ENCODE measurements around the gene CD38. TPM values are rescaled to one million over a fixed set of nuclear protein-coding genes. Genes with fewer than 3 reads are reported as not detected.
A peak's percentile ranks its signal among the peaks of the same experiment; 100 is the strongest.
"Not testable (repeated sequence)": the region's sequence is repeated elsewhere in the genome, so short reads cannot be mapped to it uniquely, and the experiment has no call there.

The CD38 gene
- total RNA-seq, 1 donor from 2014 or later, result 1.6 TPM

DNA sequence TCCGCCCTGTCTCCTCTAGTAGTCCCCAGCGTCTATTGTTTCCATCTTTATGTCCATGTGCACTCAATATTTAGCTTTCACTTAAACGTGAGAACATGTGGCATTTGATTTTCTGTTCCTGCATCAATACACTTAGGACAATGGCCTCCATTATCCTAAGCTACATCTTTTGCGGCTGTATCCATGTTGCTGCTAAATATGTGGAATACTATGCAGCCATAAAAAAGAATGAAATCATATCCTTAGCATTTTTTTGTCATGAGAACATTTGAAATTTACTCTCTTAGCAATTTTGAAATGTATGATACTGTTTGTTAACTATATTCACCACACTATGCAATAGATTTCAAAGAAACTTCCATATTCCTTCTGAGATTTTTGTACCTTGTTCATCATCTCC lies 19.8 kb upstream of the CD38 start:
- no peak for DNase-seq (ENCODE audit: extremely low read depth, low read depth, low spot score)

GRCh38 chr4:15762460-15762859 lies 15.7 kb upstream of the CD38 start:
- not testable (repeated sequence) for DNase-seq (ENCODE audit: extremely low read depth, low read depth, low spot score)

GRCh38 chr4:15765391-15765790 lies 12.7 kb upstream of the CD38 start:
- no peak for DNase-seq (ENCODE audit: extremely low read depth, low read depth, low spot score)

GRCh38 chr4:15765910-15766697 lies 12.0 kb upstream of the CD38 start:
- no peak for DNase-seq (ENCODE audit: extremely low read depth, low read depth, low spot score)

DNA sequence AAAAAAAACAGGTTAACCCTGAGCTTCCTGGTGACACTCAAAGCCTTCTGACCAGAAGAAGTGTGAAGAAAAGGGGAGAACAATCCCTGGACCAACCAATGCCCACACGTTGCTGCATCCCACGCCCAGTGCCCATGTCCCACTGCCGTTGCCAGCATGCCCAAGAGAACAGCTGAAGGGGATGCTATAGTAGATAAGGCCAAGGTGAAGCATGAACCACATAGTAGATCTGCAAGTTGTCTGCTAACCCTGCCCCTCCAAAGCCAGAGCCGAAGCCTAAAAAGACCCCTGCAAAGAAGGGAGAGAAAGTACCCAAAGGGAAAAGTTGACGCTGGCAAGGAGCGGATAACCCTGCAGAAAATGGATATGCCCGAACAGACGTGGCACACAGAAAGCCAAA lies 11.3 kb upstream of the CD38 start:
- no peak for DNase-seq (ENCODE audit: extremely low read depth, low read depth, low spot score)

GRCh38 chr4:15769202-15769601 lies 8.9 kb upstream of the CD38 start:
- no peak for DNase-seq (ENCODE audit: extremely low read depth, low read depth, low spot score)

- DNase-seq (ENCODE audit: extremely low read depth, low read depth, low spot score), result no peak
Observed at GRCh38 chr4:15771216-15772058, 6.7 kb upstream of the CD38 start.

DNA sequence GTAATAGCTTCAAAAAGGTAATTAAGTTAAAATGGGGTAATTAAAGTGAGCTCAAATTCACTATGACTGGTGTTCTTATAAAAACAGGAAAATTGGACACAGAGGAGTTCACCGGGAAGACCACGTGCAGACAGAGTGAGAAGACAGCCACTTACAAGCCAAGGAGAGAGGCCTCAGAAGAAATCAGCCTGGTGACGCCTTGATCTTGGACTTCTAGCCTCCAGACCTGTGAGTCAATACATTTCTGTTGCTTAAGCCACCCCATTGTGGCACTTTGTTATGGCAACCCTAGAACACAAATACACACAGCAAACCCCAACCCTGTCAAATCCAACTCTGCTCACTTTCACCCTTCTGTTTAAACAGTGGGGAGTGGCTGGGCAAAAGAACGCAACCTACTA lies 4.1 kb upstream of the CD38 start:
- DNase-seq (ENCODE audit: extremely low read depth, low read depth, low spot score), result no peak

DNA sequence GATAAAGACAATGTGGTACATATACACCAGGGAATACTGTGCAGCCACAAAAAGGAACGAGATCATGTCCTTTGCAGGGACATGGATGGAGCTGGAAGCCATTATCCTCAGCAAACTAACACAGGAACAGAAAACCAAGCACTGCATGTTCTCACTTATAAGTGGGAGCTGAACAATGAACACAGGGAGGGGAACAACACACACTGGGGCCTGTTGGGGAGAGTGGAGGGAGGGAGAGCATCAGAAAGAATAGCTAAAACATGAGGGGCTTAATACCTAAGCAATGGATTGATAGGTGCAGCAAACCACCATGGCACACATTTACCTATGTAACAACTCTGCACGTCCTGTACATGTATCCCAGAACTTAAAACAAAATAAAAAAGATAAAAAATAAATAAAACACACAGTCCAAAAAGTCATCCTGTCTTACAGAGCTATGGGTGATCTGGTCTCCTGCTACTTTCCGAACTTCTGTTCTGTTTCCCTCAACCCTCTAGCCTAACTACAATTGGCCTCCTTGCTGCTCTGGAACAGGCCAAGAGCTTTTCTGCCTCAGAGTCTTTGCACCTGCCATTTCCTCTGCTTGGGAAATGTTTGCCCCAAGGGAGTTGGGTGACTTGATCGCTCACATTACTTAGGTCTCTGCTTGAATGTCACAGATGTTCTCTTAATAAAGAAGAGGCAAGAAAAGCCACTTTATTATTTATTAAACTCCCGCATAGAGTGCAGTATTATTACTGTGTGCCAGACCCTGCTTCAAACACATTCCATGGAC lies 1.1 kb upstream of the CD38 start:
- no peak for DNase-seq (ENCODE audit: extremely low read depth, low read depth, low spot score)

GRCh38 chr4:15777697-15778288 lies 335 bp upstream of the CD38 start:
- DNase-seq (ENCODE audit: extremely low read depth, low read depth, low spot score), result no peak

- peak; percentile 22 for DNase-seq (ENCODE audit: extremely low read depth, low read depth, low spot score)
Observed at GRCh38 chr4:15779306-15779705, 1.2 kb downstream of the CD38 start.

DNA sequence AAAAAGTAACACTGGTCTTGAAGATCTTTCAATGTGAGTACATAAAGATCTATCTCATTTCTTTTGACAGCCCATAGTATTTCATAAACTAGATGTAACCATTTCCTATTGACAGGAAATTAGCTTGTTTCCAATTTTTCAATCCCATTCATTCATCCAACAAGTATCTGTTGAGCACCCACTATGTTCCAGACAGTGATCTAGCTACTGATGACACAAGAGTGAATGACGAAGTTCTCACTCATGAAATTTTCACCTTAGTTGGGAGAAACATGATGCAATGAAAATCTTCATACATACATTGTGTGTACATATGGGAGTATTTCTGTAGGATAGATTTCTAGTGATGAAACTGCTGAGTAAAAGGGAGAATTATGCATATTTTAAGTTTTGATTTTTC lies 1.7 kb downstream of the CD38 start:
- DNase-seq (ENCODE audit: extremely low read depth, low read depth, low spot score), result no peak

- no peak for DNase-seq (ENCODE audit: extremely low read depth, low read depth, low spot score)
Observed at GRCh38 chr4:15781427-15782095, 3.4 kb downstream of the CD38 start.

- DNase-seq (ENCODE audit: extremely low read depth, low read depth, low spot score), result no peak
Observed at GRCh38 chr4:15783676-15784075, 5.5 kb downstream of the CD38 start.

- DNase-seq (ENCODE audit: extremely low read depth, low read depth, low spot score), result no peak
Observed at GRCh38 chr4:15784959-15785634, 7.0 kb downstream of the CD38 start.

GRCh38 chr4:15786743-15787142 lies 8.6 kb downstream of the CD38 start:
- DNase-seq (ENCODE audit: extremely low read depth, low read depth, low spot score), result no peak

DNA sequence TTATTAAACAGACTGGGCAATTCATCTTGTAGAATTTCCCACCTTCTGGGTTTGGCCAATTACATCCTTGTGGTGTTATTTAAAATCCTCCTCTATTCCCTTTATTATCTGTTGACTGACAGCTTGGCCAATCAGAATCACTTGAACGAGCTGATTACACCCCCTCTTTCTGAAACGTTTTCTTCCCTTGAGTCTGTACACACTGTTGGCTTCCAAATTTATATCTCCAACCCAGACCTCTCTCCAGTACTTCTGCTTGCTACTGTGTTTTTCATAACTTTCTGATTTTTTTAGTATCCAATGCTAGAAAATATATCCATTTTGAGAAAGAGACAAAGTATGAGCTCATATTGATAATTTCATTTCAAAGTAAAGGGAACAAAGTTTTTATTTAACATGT lies 14.8 kb downstream of the CD38 start:
- DNase-seq (ENCODE audit: extremely low read depth, low read depth, low spot score), result no peak

GRCh38 chr4:15793506-15794363 lies 15.6 kb downstream of the CD38 start:
- DNase-seq (ENCODE audit: extremely low read depth, low read depth, low spot score), result no peak

- DNase-seq (ENCODE audit: extremely low read depth, low read depth, low spot score), result no peak
Observed at GRCh38 chr4:15794426-15794825, 16.3 kb downstream of the CD38 start.

All from glomerular endothelial cell (primary cell).